GM21390 (cell line): ENCODE measurements around the gene KAT6B.

Source experiments
- ATAC-seq: cut with Tn5 transposase; IDR thresholded peaks from one replicate; pipeline ENCODE4 v1.9.1; 2021; ENCODE audit not compliant: unreplicated experiment

The KAT6B gene

DNA sequence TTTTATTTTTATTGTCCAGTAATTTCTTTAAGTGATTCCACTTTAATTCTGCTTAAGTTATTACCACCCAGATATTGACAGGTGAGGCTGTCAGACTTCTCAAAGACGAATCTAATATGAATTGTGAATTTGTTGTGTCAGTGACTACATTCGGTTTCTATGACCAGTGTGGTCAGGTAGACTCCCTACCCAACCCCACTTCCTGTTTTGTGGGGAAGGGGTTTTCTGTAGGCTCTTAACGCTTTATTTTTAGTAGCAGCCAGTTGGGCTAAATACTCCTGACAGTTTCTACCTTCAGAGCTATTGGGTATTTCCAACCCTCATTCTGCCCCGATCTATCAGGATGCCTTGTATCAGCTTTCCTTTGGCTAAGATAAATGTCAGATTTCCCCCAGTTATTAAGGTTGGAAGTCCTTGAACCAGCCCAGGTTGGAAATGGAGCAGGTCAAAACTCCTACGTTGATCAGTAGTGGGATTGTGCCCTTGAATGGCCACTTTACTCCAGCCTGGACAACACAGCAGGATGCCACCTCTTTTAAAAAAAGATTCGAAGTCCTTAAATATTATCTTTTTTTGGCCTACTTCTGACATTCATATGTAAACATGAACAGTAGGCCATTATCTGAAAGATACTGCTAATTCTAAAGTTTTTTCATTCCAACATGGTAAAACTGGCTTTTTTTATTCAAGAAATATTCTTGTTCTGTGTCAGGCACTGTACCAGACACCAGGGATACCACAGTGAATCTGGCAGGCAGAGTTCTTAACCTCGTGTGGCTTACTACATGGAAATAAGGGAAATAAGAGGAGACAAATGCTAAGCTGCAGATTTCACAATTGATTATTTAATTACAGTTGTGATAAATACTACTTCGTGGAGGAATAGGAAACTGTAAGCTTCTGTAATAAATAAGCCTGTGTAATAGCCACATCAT lies 151.8 kb downstream of the KAT6B start:
- peak; percentile 79 for ATAC-seq

DNA sequence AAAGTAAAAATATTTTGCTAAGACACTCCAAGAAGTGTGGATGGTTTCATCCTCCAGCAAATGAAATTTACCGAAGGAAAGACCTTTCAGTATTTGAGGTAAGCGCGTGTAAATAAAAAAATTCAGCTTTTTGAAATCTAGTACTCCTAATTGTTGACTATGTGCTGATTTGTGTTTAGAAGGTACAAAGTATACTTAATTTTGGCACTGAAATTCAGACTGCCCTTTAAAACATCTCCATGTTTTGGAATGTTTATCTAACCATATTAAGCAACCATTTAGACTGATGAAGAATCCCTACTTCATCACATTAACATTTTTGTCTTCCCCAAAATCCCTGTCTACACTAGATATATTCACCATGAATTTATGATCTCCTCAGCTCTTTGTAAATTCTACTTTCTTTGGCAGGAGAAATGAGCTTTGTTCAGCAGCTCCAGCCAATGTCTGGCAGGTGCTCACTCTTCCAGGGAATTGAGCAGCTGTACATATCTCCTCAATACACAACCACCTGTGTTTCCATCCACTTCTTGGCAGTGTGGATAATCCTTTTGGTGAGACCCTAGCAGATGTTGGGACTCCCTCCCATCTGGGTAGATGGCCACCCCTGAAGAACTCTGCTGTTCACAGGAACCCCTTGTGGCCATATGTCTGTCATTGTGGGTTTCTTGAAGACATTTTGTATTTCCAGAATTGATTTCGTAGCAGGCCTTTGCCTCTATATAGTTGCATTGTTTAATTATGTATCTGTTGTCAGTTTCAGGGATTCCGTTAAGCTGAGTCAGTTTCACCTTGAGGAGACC lies 155.6 kb downstream of the KAT6B start:
- ATAC-seq: no peak

DNA sequence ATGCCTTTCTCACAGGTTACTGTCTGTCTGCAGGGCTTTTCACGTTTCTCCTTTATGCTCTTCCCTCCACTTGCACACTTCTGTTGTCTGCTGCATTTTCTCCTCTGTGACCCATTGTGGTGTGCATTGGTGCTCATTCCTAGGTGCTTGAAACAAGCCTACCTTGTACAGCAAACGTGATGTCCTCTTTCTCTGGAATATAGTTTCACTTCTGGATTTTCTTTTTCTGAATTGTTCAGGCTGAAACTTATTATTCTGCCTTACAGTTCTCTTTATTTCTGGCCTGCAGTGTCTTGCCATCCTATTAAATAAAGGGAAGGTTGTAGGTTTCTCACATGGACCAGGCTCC lies 156.2 kb downstream of the KAT6B start:
- no peak for ATAC-seq

DNA sequence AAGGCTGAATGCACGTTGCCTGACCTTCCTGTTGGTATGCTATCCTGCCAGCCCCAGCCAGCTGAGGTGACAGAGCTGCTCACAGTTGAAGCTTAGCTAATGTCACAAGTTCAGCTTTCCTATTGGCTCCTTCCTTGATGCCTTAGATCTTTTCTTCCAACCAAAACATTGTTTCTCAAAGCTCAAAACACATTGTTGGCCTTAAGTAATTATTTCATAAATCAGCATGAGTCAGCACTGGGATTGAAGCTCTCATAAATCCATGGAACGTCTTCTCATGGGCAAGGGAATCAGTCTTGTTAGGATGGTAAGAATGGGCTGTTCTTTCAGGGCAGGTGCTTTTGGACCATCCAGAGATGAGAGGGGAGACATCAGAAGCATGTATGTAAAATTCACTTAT lies 157.0 kb downstream of the KAT6B start:
- ATAC-seq: no peak

DNA sequence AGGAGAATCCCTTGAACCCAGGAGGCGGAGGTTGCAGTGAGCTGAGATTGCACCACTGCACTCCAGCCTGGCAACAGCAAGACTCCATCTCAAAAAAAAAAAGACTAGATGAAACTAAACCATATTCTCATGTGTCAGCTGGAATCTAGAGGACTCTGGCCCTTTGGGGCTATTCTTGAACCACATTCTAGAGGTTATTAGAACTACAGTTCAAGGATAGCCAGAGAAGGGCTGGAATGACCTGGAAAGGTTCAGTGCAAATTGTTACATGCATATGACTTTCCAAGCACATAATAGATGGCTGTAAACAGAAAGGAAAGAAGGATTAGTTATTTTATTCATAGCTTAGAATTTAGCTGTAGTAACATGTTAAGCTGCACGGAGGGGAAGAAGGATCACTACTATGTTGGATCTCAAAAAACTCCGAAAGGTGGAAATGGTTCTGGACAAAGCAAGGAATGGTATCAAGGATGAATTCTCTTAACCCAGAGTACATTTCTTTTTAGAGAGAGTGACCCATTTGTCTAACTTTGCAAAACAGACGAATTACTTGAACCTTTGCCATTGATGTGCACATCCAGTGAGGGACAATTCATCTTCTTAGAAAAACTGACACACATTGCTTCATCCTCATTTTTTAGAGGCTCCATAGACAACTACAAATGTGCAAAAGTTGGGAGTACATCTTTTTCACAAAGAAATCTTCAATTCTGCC lies 161.1 kb downstream of the KAT6B start:
- no peak for ATAC-seq

DNA sequence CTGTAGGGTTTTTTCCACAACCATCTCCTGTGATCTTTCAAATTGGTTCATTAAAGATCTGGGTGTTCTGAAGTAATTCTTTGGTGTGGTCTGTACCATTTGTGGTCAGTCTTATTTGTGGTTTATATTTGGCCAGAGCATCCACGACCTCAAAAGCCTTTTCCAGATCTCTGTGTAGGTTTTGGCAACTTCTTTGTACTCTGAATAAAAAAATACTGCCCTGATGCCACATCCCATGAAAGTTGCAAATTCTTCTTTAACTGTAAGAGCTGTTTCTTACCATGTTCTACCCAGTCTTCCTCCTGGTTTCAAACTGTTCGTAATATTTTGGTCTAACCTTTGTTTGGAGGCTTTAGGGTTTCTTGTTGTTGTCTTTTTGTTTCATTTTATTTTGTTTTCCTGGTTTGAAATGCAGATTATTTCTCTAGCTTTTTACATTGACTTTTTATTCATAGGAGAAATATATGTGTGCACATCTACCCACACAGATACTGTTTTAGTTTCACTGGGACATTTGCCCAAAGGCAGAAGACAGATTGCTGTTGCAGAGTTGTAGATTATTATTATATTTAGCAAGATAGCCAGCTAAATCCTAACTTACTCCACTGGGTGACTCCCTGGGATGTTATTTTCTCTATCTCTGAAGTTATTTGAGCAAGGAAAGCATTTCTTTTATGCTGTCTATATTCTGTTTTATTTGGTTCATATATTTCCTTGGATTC lies 161.8 kb downstream of the KAT6B start:
- no peak for ATAC-seq

DNA sequence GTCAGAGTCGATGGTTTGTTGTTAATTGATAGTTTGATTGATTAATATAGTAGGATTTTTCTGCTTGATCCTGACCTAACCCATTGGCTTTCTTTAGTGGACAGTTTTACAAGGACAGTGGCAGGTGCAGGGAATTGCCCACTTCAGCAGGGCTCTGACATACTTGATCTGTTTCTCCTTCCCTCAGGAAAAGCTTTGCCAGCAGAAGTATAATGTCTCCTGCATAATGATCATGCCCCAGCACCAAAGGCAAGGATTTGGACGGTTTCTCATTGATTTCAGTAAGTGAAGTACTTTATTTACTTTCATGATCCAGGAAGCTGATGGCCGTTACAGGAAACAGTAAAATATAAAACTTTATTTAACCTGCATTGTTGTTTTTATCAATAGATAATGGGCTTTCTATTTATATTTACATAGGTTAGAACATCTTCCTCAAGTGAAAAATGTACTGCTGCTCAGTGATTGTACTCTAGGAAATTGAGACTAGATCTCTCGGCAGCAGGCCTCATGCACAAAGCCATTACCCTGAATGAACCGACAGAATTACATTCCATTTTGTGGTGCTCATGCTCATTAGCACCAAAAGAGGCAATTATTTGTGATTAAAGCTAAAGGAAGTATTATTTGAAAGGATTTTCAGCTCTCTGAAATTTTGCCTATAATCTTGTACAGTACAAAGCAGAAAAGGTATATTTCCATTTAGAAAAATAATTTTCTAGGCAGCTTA lies 162.6 kb downstream of the KAT6B start:
- ATAC-seq: no peak

DNA sequence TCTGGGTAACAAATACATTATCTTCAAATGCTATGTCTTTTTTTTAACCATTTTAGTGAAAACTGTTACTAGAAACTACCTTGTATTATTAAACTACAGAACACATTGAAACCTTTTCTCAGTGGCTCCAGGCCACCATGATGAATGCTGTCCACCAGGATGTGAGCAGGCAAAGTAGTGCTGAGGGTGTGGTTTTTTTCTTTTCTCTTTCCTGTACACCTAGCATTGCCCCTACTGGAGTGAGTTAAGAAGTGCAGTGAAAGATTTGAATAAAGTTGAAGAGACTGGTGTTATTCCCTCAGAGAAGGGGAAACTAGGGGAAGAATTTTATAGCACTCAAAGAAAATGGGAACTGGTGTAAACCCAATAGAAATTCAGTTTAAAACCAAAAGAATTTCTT lies 165.0 kb downstream of the KAT6B start:
- ATAC-seq: no peak

DNA sequence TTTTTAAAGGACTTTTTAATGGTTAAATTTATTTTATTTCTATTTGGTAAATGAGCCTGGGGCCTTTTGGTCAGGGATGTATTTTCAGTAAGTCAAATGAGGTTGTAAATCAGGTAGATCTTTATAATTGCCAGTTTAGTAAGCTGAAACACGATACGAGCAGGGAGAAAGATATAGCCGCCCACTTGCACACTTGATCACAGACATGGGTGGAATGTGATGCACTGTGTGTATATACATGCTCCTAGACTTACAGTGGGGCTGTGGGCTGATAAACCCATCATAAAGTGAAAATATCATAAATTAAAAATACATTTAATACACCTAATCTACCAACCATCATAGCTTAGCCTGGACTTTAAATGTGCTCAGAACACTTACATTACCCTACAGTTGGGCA lies 165.7 kb downstream of the KAT6B start:
- no peak for ATAC-seq

DNA sequence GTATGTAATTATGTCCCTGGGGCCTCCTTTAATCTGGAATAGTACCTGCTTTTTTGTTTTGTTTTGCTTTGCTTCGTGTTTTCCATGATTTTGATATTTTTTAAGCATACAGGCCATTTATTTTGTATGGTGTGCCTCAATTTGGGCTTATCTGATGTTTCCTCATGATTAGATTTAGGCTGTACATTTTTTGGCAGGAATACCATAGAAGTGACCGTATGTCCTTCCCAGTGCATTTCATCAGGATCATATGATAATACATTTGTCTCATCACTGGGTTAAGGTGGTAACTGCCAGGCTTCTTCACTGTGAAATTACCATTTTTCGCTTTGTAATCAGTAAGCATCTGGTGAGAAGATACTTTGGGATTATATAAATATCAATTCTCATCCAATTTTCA lies 167.2 kb downstream of the KAT6B start:
- ATAC-seq: no peak

DNA sequence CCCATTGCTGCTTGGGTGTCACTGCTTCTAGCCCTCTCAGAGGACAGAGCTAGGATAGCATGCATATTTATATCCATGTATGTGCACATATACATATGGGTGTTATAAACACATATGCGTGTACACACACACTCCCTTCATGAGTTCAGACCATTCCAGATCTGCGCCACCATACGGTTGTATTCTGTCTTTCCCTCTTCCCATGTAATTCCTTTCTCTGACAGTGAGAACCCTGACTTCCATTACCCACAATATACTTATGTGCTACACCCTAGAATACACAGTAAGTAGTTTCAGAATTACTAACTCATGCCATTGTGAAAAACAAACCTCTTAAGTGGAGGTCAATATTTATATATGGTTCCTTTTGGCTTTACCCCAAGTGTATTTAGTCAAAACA lies 168.5 kb downstream of the KAT6B start:
- ATAC-seq: peak; percentile 72

DNA sequence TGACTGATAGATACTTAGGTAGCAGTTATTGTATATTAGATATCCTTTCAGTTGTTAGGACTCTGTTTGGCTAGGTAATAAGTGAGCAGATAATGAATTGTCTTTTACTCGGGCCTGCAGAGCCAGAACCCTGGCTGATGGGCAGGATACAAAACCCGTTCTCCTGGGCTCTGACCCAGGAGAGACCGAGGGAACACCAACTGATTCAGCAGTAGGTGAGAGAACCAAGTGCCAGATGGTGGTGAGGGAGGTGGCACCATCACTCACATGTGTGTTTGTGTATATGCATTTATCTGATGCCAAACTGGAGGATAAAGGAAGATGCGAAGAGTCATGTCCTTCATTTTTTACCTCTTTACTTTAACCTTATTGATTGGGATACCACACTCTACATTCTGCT lies 169.4 kb downstream of the KAT6B start:
- ATAC-seq: no peak

DNA sequence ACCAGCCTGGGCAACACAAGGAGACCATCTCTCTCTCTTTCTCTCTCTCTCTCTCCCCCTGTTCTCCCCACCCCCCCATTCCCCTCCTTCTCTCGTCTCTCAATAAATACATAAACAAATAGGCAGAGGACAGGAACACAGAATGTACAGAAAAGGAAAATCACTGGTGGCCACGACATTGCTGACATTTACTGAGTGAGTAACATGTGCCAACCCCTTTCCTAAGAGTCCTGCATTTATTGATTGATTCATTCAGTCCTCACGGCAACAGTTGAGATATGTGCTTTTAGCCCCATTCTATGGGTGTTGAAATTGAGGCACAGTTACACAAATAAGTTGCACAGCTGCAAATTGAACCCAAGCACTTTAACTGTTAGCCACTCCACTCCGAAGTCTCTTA lies 170.8 kb downstream of the KAT6B start:
- no peak for ATAC-seq

DNA sequence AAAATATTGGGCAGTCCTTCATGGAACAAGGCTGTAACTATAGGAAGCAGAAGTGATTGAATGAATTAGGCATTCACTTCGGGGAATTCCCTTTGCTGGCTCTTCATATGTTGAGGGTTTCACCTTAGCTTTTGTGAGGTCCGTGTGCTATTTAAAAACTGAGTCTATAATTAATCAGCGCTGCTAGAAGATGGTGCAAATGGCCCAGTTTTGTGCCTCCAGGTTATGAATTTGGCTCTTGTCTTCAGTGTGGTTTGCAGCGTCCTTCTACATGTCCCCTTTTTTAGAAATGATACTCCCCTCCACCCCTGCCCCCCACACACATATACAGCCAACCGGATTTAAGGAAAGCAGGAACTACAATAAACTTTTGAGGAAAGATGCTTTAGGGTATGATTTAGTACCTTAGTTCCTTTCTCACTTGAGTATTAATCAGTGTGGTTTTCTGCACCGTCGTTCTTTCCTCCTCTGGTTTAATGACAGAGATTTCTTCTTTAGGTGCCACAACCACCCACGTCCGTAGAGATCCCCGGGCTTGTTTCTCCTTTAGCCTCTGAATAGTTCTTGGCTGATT lies 174.4 kb downstream of the KAT6B start:
- peak; percentile 84 for ATAC-seq

DNA sequence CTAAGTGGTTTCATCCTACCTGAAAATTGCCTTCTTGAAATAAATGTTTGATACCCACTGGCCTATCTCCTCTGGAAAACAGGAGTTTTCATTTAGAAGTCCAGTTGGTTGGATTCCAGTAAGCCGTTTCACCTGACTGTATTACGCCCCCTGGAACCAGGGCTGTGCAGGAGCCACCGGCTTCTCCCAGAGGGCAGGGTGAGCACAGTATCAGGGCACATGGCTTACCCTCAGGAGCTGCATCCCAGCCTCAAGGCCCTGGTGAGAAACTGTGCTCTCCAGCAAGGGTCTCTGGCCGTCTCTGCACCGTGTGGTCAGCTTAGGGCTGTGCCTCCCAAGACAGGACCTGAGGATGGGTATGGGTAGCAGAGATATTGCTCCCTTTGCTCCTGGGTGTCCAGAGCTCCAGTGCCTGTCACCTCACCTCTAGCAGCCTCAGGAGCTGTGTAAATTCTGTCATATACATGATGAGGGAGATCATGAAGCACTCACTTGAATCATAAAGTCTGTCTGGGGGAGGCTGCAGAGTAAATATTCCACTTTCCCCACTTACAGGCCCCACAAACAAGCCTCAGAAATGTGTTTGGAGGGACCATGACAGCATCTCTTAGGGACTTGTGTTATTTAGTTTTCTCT lies 175.4 kb downstream of the KAT6B start:
- no peak for ATAC-seq

DNA sequence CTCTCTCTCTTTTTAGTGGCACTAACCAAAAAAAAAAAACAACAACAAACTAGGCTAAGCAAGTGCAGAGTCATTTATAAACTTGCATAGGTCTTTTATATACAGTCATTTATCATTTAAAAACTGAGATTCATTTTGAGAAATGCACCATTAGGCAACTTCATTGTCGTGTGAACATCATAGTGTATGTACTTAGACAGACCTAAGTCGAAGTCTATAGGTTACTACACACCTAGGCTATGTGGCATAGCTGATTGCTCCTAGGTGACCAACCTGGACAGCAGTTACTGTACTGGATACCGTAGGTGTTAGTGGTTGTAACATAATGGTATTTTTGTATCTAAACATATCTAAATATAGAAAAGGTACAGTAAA lies 175.9 kb downstream of the KAT6B start:
- no peak for ATAC-seq

DNA sequence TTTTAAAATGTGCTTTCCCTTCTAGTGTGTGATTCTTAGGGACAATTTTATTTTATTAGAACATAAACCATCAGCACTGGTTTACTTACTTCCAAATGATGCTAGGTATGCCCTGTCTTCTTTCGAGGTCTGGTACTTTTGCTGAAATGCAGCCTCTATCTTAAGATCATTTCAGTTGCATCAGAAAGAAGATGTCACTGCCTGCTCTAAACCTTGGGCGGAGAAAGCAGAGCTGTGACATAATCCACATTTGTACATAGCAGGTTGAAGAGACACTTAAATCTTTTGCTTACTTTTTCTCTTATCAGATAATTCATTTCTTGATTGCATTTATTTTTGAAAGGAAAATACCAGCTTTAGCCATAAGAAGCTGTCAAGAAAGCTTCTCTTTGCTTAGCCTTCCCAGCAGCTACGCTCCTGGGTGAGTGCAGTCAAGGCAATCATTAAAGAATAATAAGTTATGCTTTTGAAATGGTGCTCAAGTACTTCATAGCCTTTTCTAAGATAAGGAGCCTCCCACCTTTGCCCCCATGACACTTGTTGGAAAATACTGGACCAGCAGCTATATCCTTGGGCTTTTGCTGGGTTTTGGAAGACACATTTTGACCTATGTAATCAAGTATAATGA lies 176.7 kb downstream of the KAT6B start:
- ATAC-seq: no peak

DNA sequence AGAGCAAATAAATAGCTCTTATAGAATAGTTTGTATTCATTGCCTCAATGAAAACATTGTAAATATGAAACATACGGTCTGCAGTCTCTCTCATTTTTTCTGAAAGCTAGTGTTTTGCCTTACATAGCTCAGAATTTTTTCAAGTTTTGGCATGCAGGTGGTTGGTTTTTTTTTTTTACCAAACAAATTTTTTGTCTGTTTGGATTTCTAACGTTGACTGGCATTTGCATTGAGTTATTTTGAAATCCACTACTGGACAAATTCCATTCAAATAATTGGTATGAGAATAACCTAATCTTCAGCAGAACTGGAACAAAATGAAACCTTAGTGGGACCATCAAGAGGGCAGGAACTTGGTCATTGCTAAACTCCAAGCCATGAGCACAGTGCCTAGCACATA lies 177.5 kb downstream of the KAT6B start:
- ATAC-seq: no peak

DNA sequence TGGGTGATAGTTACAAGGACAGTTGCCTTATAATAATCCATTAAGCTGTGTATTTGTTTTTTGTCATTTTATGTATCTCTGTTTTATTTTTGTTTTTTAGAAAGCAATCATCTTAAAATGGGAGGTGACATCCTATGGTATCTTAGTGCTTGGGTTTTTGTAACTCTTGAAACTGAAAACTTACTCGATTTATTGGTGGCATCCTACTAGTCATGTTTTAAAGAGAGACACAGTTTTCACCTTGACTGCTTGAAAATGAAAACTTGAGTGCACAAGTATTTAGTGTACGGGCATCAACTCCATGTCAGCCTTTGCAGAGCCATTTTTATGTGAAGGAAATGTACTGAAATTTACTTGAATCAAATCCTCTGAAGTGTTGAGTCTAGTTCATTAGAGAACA lies 181.2 kb downstream of the KAT6B start:
- ATAC-seq: no peak
